HG03039 (cell line): ENCODE measurements around the gene KCNK3.
"Not testable (repeated sequence)": the region's sequence is repeated elsewhere in the genome, so short reads cannot be mapped to it uniquely, and the experiment has no call there.

Experiments used
- ATAC-seq: cut with Tn5 transposase; IDR thresholded peaks from one replicate; pipeline ENCODE4 v1.9.1; 2021; ENCODE audit warnings: mild to moderate bottlenecking, moderate library complexity; ENCODE audit not compliant: unreplicated experiment

KCNK3 gene

GRCh38 chr2:26665296-26665695 is 27.2 kb upstream of the KCNK3 start:
- ATAC-seq: not testable (repeated sequence)

GRCh38 chr2:26666671-26667070 is 25.9 kb upstream of the KCNK3 start:
- ATAC-seq: no peak

- no peak for ATAC-seq
Observed at GRCh38 chr2:26668041-26668440, 24.5 kb upstream of the KCNK3 start.

GRCh38 chr2:26668856-26669750 is 23.4 kb upstream of the KCNK3 start:
- no peak for ATAC-seq

GRCh38 chr2:26670171-26670570 is 22.4 kb upstream of the KCNK3 start:
- ATAC-seq: no peak

- ATAC-seq: no peak
Observed at GRCh38 chr2:26670931-26671460, 21.5 kb upstream of the KCNK3 start.

GRCh38 chr2:26671691-26672090 is 20.8 kb upstream of the KCNK3 start:
- no peak for ATAC-seq

- no peak for ATAC-seq
Observed at GRCh38 chr2:26672112-26672817, 20.3 kb upstream of the KCNK3 start.

GRCh38 chr2:26672818-26673393 is 19.6 kb upstream of the KCNK3 start:
- no peak for ATAC-seq

GRCh38 chr2:26674002-26674751 is 18.3 kb upstream of the KCNK3 start:
- ATAC-seq: no peak

- ATAC-seq: no peak
Observed at GRCh38 chr2:26674771-26675170, 17.8 kb upstream of the KCNK3 start.

GRCh38 chr2:26675651-26676255 is 16.8 kb upstream of the KCNK3 start:
- no peak for ATAC-seq

GRCh38 chr2:26678035-26678434 is 14.5 kb upstream of the KCNK3 start:
- ATAC-seq: no peak

- no peak for ATAC-seq
Observed at GRCh38 chr2:26679867-26680266, 12.7 kb upstream of the KCNK3 start.

GRCh38 chr2:26681656-26682055 is 10.9 kb upstream of the KCNK3 start:
- ATAC-seq: no peak

GRCh38 chr2:26682155-26682554 is 10.4 kb upstream of the KCNK3 start:
- no peak for ATAC-seq

- no peak for ATAC-seq
Observed at GRCh38 chr2:26683583-26683982, 8.9 kb upstream of the KCNK3 start.

GRCh38 chr2:26685341-26685740 is 7.2 kb upstream of the KCNK3 start:
- ATAC-seq: no peak

GRCh38 chr2:26685989-26686839 is 6.3 kb upstream of the KCNK3 start:
- ATAC-seq: no peak

GRCh38 chr2:26687328-26687727 is 5.2 kb upstream of the KCNK3 start:
- ATAC-seq: no peak
